T-helper 1 cell treated with Interleukin-12 subunit alpha and Interleukin-12 subunit beta and Interleukin-4 antibody, amounts not matched to agents 30 μg/mL and 1 μg/mL, for 36 hours (primary cell): ENCODE results near the gene MAPKAPK3.
"Not testable (repeated sequence)": the region's sequence is repeated elsewhere in the genome, so short reads cannot be mapped to it uniquely, and the experiment has no call there.

Experiments used
- H3K27ac Mint-ChIP-seq: one replicate; pipeline ENCODE4 v1.8.0; 2021; ENCODE audit warnings: mild to moderate bottlenecking, mixed read lengths
- H3K27me3 Mint-ChIP-seq: one replicate; pipeline ENCODE4 v1.8.0; 2021; ENCODE audit warnings: low read depth, mixed read lengths
- H3K36me3 Mint-ChIP-seq: one replicate; pipeline ENCODE4 v1.8.0; 2021; ENCODE audit warnings: low read depth, mixed read lengths
- H3K4me1 Mint-ChIP-seq: one replicate; pipeline ENCODE4 v1.8.0; 2021; ENCODE audit warnings: low read depth, mixed read lengths
- H3K4me3 Mint-ChIP-seq: one replicate; pipeline ENCODE4 v1.8.0; 2021; ENCODE audit warnings: mild to moderate bottlenecking, moderate library complexity, mixed read lengths
- H3K9me3 Mint-ChIP-seq: one replicate; pipeline ENCODE4 v1.8.0; 2021; ENCODE audit warnings: mixed read lengths

The MAPKAPK3 gene

GRCh38 chr3:50658831-50659230 is 41.9 kb downstream of the MAPKAPK3 start:
- no peak overlapping the region for H3K27ac Mint-ChIP-seq
- no peaks in the 10 kb centered on the region for H3K27me3 Mint-ChIP-seq
- H3K4me1 Mint-ChIP-seq: peaks cover 11% of the 10 kb centered on the region
- H3K36me3 Mint-ChIP-seq: peaks cover 4% of the 10 kb centered on the region
- no peak overlapping the region for H3K4me3 Mint-ChIP-seq
- no peaks in the 10 kb centered on the region for H3K9me3 Mint-ChIP-seq

- H3K27ac Mint-ChIP-seq: no peak overlapping the region
- no peaks in the 10 kb centered on the region for H3K9me3 Mint-ChIP-seq
- peaks cover 7% of the 10 kb centered on the region for H3K4me1 Mint-ChIP-seq
- no peaks in the 10 kb centered on the region for H3K27me3 Mint-ChIP-seq
- H3K36me3 Mint-ChIP-seq: no peaks in the 10 kb centered on the region
- H3K4me3 Mint-ChIP-seq: no peak overlapping the region
Observed at GRCh38 chr3:50660386-50660785, 43.4 kb downstream of the MAPKAPK3 start.

- Mint-ChIP-seq H3K27me3 (no peaks in the 10 kb centered on the region), H3K4me3 (no peak overlapping the region), H3K4me1 (peaks cover 9% of the 10 kb centered on the region), H3K9me3 (no peaks in the 10 kb centered on the region), H3K27ac (peak overlapping the region; percentile 9), H3K36me3 (no peaks in the 10 kb centered on the region)
Observed at GRCh38 chr3:50661321-50661837, 44.4 kb downstream of the MAPKAPK3 start.

- peaks cover 6% of the 10 kb centered on the region for H3K27me3 Mint-ChIP-seq
- no peaks in the 10 kb centered on the region for H3K36me3 Mint-ChIP-seq
- peaks cover 9% of the 10 kb centered on the region for H3K4me1 Mint-ChIP-seq
- H3K4me3 Mint-ChIP-seq: no peak overlapping the region
- H3K27ac Mint-ChIP-seq: peak overlapping the region; percentile 17
- no peaks in the 10 kb centered on the region for H3K9me3 Mint-ChIP-seq
Observed at GRCh38 chr3:50662408-50662807, 45.5 kb downstream of the MAPKAPK3 start.

- Mint-ChIP-seq H3K4me1 (peaks cover 9% of the 10 kb centered on the region), H3K4me3 (no peak overlapping the region), H3K27me3 (peaks cover 12% of the 10 kb centered on the region), H3K36me3 (no peaks in the 10 kb centered on the region), H3K9me3 (no peaks in the 10 kb centered on the region), H3K27ac (no peak overlapping the region)
Observed at GRCh38 chr3:50665081-50665840, 48.3 kb downstream of the MAPKAPK3 start.

- not testable (repeated sequence) for H3K27ac Mint-ChIP-seq, H3K9me3 Mint-ChIP-seq, H3K4me1 Mint-ChIP-seq, H3K4me3 Mint-ChIP-seq, H3K36me3 Mint-ChIP-seq
- peaks cover 17% of the 10 kb centered on the region for H3K27me3 Mint-ChIP-seq
Observed at GRCh38 chr3:50665841-50666115, 48.8 kb downstream of the MAPKAPK3 start.

- peaks cover 18% of the 10 kb centered on the region for H3K27me3 Mint-ChIP-seq
- no peaks in the 10 kb centered on the region for H3K9me3 Mint-ChIP-seq
- peaks cover 9% of the 10 kb centered on the region for H3K4me1 Mint-ChIP-seq
- H3K27ac Mint-ChIP-seq: no peak overlapping the region
- no peak overlapping the region for H3K4me3 Mint-ChIP-seq
- H3K36me3 Mint-ChIP-seq: no peaks in the 10 kb centered on the region
Observed at GRCh38 chr3:50666837-50667236, 49.9 kb downstream of the MAPKAPK3 start.

- Mint-ChIP-seq H3K36me3 (no peaks in the 10 kb centered on the region), H3K27me3 (peaks cover 46% of the 10 kb centered on the region), H3K4me3 (no peak overlapping the region), H3K4me1 (peaks cover 4% of the 10 kb centered on the region), H3K27ac (no peak overlapping the region), H3K9me3 (no peaks in the 10 kb centered on the region)
Observed at GRCh38 chr3:50671331-50671730, 54.4 kb downstream of the MAPKAPK3 start.

- Mint-ChIP-seq H3K4me3 (no peak overlapping the region), H3K36me3 (no peaks in the 10 kb centered on the region), H3K9me3 (no peaks in the 10 kb centered on the region), H3K27me3 (peaks cover 49% of the 10 kb centered on the region), H3K27ac (no peak overlapping the region), H3K4me1 (peaks cover 4% of the 10 kb centered on the region)
Observed at GRCh38 chr3:50672656-50673055, 55.7 kb downstream of the MAPKAPK3 start.

GRCh38 chr3:50673931-50674330 is 57.0 kb downstream of the MAPKAPK3 start:
- H3K27ac Mint-ChIP-seq: peak overlapping the region; percentile 55
- H3K9me3 Mint-ChIP-seq: no peaks in the 10 kb centered on the region
- peaks cover 4% of the 10 kb centered on the region for H3K4me1 Mint-ChIP-seq
- peak overlapping the region; percentile 79 for H3K4me3 Mint-ChIP-seq
- H3K27me3 Mint-ChIP-seq: peaks cover 49% of the 10 kb centered on the region
- no peaks in the 10 kb centered on the region for H3K36me3 Mint-ChIP-seq

GRCh38 chr3:50674349-50675178 is 57.6 kb downstream of the MAPKAPK3 start, which contains the start of gene DOCK3:
DOCK3 (plus strand) TSS chr3:50674927; CDS start chr3:50675264, 337 bp downstream.
- Mint-ChIP-seq H3K4me3 (peak within 1 kb of the TSS; percentile 79), H3K36me3 (no peaks in the 10 kb centered on the region), H3K9me3 (no peaks in the 10 kb centered on the region), H3K27ac (peak within 1 kb of the TSS; percentile 55), H3K27me3 (peaks cover 53% of the 10 kb centered on the region), H3K4me1 (peaks cover 4% of the 10 kb centered on the region)

GRCh38 chr3:50675179-50676030 is 58.5 kb downstream of the MAPKAPK3 start:
- Mint-ChIP-seq H3K27me3 (peaks cover 53% of the 10 kb centered on the region), H3K27ac (no peak overlapping the region), H3K4me3 (peak overlapping the region; percentile 71), H3K4me1 (peaks cover 4% of the 10 kb centered on the region), H3K36me3 (no peaks in the 10 kb centered on the region), H3K9me3 (no peaks in the 10 kb centered on the region)

GRCh38 chr3:50676031-50676705 is 59.2 kb downstream of the MAPKAPK3 start:
- Mint-ChIP-seq H3K27me3 (peaks cover 55% of the 10 kb centered on the region), H3K36me3 (no peaks in the 10 kb centered on the region), H3K4me3 (no peak overlapping the region), H3K27ac (no peak overlapping the region), H3K9me3 (no peaks in the 10 kb centered on the region), H3K4me1 (peaks cover 4% of the 10 kb centered on the region)
